Breast epithelium (tissue), 3 donors: Measurements from ENCODE around the gene CHRNB4.

Experiments used
- POLR2A ChIP-seq: fragments of 450-650 bp; IDR thresholded peaks from one replicate; pipeline ENCODE4 v1.6.1; 2016; ENCODE audit warnings: antibody characterized with exemption, mild to moderate bottlenecking, moderate library complexity
- POLR2AphosphoS5 ChIP-seq, 3 donors: sonication (generic); formaldehyde crosslinking; IDR thresholded peaks; one replicate each; pipeline ENCODE4 v1.6.1; 2017; ENCODE audit warnings: antibody characterized with exemption in 3 of 3
- TF ChIP-seq, protein P1 (sequence below), 3 donors: fragments of 450-650 bp; IDR thresholded peaks; one replicate each; pipeline ENCODE4 v1.5.1; 2016 to 2017; ENCODE audit warnings: antibody characterized with exemption in 3 of 3, mild to moderate bottlenecking in 3 of 3, moderate library complexity in 3 of 3

DNA sequence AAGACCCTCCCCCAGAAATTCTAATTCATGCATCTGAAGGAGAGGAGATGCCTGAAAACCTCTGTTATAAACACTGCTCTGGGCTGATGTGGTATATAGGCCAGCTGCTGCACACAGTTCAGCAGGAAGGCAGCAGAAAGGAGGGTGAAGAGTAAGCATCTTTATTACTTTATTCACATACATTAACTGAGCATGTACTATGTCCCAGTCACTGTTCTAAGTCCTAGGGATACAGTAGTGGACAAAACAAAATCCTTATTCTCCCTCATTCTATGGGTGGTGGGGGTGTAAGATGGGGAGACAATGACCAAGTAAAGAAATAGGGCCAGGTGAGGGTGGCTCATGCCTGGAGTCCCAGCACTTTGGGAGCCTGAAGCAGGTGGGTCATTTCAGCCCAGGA is 17.8 kb upstream of the CHRNB4 start:
- TF ChIP-seq, protein P1, sequence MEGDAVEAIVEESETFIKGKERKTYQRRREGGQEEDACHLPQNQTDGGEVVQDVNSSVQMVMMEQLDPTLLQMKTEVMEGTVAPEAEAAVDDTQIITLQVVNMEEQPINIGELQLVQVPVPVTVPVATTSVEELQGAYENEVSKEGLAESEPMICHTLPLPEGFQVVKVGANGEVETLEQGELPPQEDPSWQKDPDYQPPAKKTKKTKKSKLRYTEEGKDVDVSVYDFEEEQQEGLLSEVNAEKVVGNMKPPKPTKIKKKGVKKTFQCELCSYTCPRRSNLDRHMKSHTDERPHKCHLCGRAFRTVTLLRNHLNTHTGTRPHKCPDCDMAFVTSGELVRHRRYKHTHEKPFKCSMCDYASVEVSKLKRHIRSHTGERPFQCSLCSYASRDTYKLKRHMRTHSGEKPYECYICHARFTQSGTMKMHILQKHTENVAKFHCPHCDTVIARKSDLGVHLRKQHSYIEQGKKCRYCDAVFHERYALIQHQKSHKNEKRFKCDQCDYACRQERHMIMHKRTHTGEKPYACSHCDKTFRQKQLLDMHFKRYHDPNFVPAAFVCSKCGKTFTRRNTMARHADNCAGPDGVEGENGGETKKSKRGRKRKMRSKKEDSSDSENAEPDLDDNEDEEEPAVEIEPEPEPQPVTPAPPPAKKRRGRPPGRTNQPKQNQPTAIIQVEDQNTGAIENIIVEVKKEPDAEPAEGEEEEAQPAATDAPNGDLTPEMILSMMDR (IDR thresholded peaks at IDR 0.05): no peak
- no peak for TF ChIP-seq POLR2A
- no peak for TF ChIP-seq POLR2AphosphoS5 (IDR thresholded peaks at IDR 0.05)
